Measurements from ENCODE around the gene CUX1. TPM values are rescaled to one million over a fixed set of nuclear protein-coding genes. Genes with fewer than 3 reads are reported as not detected.
"Not testable (repeated sequence)": the region's sequence is repeated elsewhere in the genome, so short reads cannot be mapped to it uniquely, and the experiment has no call there.

CUX1 gene
- total RNA-seq, 1 donor from 2014 or later: 40.5 TPM

- Histone ChIP-seq H3K36me3 (ENCODE audit: control insufficient read depth, insufficient read depth, low read length) (no peaks in the 10 kb centered on the region), H3K27me3 (ENCODE audit: control insufficient read depth, insufficient read depth, low read length) (no peaks in the 10 kb centered on the region), H3K4me3 (ENCODE audit: low read depth, low read length) (no peak overlapping the region)
- FAIRE-seq: no peak
- DNase-seq (ENCODE audit: low read depth): no peak
- TF ChIP-seq, protein P1, sequence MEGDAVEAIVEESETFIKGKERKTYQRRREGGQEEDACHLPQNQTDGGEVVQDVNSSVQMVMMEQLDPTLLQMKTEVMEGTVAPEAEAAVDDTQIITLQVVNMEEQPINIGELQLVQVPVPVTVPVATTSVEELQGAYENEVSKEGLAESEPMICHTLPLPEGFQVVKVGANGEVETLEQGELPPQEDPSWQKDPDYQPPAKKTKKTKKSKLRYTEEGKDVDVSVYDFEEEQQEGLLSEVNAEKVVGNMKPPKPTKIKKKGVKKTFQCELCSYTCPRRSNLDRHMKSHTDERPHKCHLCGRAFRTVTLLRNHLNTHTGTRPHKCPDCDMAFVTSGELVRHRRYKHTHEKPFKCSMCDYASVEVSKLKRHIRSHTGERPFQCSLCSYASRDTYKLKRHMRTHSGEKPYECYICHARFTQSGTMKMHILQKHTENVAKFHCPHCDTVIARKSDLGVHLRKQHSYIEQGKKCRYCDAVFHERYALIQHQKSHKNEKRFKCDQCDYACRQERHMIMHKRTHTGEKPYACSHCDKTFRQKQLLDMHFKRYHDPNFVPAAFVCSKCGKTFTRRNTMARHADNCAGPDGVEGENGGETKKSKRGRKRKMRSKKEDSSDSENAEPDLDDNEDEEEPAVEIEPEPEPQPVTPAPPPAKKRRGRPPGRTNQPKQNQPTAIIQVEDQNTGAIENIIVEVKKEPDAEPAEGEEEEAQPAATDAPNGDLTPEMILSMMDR (IDR thresholded peaks at IDR 0.05; ENCODE audit: insufficient read depth, low read length, severe bottlenecking): no peak
Measured at GRCh38 chr7:101927389-101927788, 110.0 kb downstream of the CUX1 start.

DNA sequence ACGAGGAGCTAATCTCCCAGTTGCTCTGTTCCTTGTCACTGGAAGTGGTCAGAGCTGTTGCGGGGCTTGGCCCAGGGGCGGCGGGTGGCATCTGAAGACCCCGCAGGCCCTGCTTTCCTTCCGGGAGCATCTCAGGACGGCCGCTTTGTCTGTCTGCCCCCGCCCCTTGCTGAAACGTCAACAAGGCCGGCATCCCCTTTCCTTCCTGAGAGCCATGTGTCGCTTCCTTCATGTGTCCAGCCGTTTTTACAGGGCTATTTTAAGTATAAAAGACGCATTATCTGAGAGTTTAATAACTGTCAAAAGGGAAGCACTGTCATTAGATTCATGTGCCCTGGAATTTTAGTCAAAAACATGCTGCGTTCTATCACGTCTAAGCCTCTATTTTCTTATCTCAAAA lies 110.4 kb downstream of the CUX1 start:
- no peaks in the 10 kb centered on the region for H3K36me3 ChIP-seq (ENCODE audit: control insufficient read depth, insufficient read depth, low read length)
- TF ChIP-seq, protein P1 (IDR thresholded peaks at IDR 0.05; ENCODE audit: insufficient read depth, low read length, severe bottlenecking): no peak
- no peaks in the 10 kb centered on the region for H3K27me3 ChIP-seq (ENCODE audit: control insufficient read depth, insufficient read depth, low read length)
- DNase-seq (ENCODE audit: low read depth) (no peak), FAIRE-seq (no peak)
- H3K4me3 ChIP-seq (ENCODE audit: low read depth, low read length): no peak overlapping the region

DNA sequence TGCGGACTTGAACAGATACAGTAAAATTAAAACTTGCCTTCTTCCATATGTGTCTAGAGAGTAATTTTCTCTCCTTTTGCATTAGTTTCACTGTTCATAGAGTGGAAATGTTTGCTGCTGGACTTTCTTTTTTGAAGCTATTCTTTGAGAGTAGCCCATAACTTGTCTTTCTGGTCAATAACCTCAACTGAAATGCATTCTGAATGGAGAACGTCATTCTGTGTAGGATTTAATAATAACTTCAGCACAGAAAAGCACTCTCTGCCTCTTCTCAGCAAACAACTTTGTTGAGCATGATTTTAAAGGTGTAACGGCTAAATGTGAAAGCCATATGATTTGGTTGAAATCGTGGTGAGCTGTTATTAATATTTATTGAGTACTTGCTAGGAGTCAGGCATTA lies 111.8 kb downstream of the CUX1 start:
- DNase-seq (ENCODE audit: low read depth): no peak
- H3K36me3 ChIP-seq (ENCODE audit: control insufficient read depth, insufficient read depth, low read length): no peaks in the 10 kb centered on the region
- H3K27me3 ChIP-seq (ENCODE audit: control insufficient read depth, insufficient read depth, low read length): no peaks in the 10 kb centered on the region
- H3K4me3 ChIP-seq (ENCODE audit: low read depth, low read length): no peak overlapping the region
- FAIRE-seq: no peak
- TF ChIP-seq, protein P1 (IDR thresholded peaks at IDR 0.05; ENCODE audit: insufficient read depth, low read length, severe bottlenecking): no peak

- not testable (repeated sequence) for H3K4me3 ChIP-seq (ENCODE audit: low read depth, low read length); DNase-seq (ENCODE audit: low read depth); H3K36me3 ChIP-seq (ENCODE audit: control insufficient read depth, insufficient read depth, low read length); FAIRE-seq; H3K27me3 ChIP-seq (ENCODE audit: control insufficient read depth, insufficient read depth, low read length)
Measured at GRCh38 chr7:101929911-101930310, 112.5 kb downstream of the CUX1 start.

DNA sequence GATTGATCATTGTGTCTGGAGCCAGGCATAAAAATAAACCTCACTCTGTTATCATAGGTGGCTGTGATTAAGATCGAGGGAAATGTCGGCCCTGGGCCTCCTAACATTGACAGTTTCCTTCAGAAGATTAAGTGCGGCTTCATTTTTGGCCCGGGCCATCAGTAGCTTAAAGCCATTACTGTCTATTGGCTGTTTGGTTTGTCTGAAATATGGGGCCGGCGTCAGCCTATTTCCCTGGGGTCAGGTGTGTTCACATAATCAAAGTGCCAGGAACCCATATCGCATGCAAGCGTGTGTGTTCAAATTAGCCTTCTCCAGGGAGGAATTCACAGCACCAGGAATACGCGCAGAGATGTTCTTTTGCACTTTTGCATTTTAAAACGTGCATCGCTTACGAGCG lies 114.7 kb downstream of the CUX1 start:
- Histone ChIP-seq H3K27me3 (ENCODE audit: control insufficient read depth, insufficient read depth, low read length) (no peaks in the 10 kb centered on the region), H3K36me3 (ENCODE audit: control insufficient read depth, insufficient read depth, low read length) (no peaks in the 10 kb centered on the region), H3K4me3 (ENCODE audit: low read depth, low read length) (no peak overlapping the region)
- DNase-seq (ENCODE audit: low read depth) (no peak), FAIRE-seq (no peak)
- TF ChIP-seq, protein P1 (IDR thresholded peaks at IDR 0.05; ENCODE audit: insufficient read depth, low read length, severe bottlenecking): no peak

- H3K4me3 ChIP-seq (ENCODE audit: low read depth, low read length): no peak overlapping the region
- TF ChIP-seq, protein P1 (IDR thresholded peaks at IDR 0.05; ENCODE audit: insufficient read depth, low read length, severe bottlenecking): no peak
- FAIRE-seq: no peak
- no peaks in the 10 kb centered on the region for H3K27me3 ChIP-seq (ENCODE audit: control insufficient read depth, insufficient read depth, low read length)
- H3K36me3 ChIP-seq (ENCODE audit: control insufficient read depth, insufficient read depth, low read length): no peaks in the 10 kb centered on the region
- no peak for DNase-seq (ENCODE audit: low read depth)
Measured at GRCh38 chr7:101933028-101933427, 115.6 kb downstream of the CUX1 start.
